GM12891 (cell line): ENCODE results near the gene NUB1.

Experiments
- PAX5 ChIP-seq: IDR thresholded peaks from 2 replicates; pipeline ENCODE4 v1.6.1; 2011; ENCODE audit warnings: low read length, moderate library complexity, mild to moderate bottlenecking; ENCODE audit not compliant: insufficient read depth, severe bottlenecking
- POLR2A ChIP-seq: IDR thresholded peaks from 2 replicates; pipeline ENCODE4 v1.6.1; 2011; ENCODE audit warnings: low read depth, low read length, control low read depth
- POLR2AphosphoS5 ChIP-seq: IDR thresholded peaks from 2 replicates; pipeline ENCODE4 v1.6.1; 2011; ENCODE audit warnings: low read depth, low read length, control low read depth
- POU2F2 ChIP-seq: IDR thresholded peaks from 2 replicates; pipeline ENCODE4 v1.6.1; 2011; ENCODE audit warnings: low read depth, mild to moderate bottlenecking, control low read depth, low read length, moderate library complexity
- SPI1 ChIP-seq: IDR thresholded peaks from 2 replicates; pipeline ENCODE4 v1.6.1; 2011; ENCODE audit warnings: low read depth, low read length, control low read depth
- TAF1 ChIP-seq: IDR thresholded peaks from 2 replicates; pipeline ENCODE4 v1.6.1; 2011; ENCODE audit warnings: low read depth, low read length, control low read depth

GRCh38 chr7:151363182-151363581 is 21.6 kb downstream of the NUB1 start:
- TF ChIP-seq POLR2A, result no peak
- TF ChIP-seq POLR2AphosphoS5, result no peak
- no peak for TF ChIP-seq TAF1
- no peak for TF ChIP-seq SPI1
- TF ChIP-seq PAX5, result no peak
- no peak for TF ChIP-seq POU2F2
